NCI-H2227 treated with DMSO at 0.1 percent for 48 hours (cell line): Measurements from ENCODE around the gene LCA5.
"Not testable (repeated sequence)": the region's sequence is repeated elsewhere in the genome, so short reads cannot be mapped to it uniquely, and the experiment has no call there.

Source experiments
- DNase-seq: peaks from one replicate; lab custom pipeline; 2025; lab: John Stamatoyannopoulos, UW

LCA5 gene

DNA sequence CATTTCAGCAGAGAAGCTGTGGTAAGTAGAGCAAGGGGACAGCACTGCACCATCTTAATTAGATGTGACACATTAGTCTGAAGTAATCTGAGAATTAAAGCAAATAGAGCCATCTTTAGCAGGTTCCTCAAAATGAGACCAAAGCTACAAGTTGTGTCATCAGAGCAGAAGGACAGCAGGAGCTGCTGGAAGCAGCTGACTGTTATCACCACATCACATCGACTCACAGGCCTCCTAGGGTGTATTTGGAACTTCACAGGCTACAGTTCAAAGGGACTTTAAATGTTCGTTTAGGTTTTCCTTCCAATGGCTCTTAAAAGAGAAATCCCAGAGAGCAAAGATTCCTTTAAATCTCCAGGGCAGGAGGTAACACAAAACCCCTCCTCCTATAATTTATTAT lies 69.5 kb downstream of the LCA5 start:
- no peak for DNase-seq

DNA sequence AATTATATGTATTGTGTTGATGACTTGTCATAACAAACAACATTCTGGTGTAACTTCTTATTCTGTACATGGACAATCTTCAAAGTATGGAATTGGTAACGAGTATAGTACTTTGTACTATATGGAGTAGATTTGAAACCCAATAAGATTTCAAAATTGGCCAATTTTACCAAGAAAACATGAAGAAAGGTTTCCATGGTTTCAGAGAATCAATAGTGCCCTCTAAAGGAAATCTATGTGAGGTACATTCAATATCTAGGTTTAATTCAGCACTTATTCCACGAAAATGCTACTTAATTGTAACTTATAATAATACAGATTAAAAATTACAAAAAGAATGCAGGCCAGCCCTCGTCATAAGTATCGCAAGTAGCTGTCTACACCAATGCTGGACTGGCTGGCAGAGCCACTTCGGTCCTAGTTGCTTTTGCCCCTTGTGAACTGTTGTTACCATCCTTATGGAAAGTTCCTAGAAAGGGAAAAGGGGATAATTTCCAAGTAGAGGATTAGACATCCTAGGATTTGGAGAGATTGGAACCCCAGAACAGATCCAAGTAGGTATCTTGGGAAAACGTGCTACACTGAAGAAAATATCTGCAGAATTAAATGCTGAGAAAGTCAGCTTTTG lies 70.9 kb downstream of the LCA5 start:
- peak; percentile 22 for DNase-seq

DNA sequence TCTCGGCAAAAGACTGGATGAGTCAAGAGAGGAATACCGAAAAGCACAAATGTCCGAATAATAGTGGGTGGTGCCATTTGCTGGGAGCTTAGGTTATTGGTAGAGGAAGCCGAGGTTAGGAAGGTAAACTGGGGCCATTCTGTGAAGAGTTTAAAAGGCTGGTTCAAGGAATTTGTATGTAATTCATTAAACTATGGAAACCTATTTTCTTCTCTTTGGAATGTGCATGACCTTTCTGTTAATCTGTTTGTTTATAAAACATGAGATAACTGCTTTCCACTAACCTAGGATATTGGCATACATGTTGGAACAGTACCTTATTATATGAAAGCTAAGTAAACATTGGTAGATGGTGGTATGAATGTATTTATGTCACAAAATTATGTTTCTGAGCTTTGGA lies 71.8 kb downstream of the LCA5 start:
- no peak for DNase-seq

DNA sequence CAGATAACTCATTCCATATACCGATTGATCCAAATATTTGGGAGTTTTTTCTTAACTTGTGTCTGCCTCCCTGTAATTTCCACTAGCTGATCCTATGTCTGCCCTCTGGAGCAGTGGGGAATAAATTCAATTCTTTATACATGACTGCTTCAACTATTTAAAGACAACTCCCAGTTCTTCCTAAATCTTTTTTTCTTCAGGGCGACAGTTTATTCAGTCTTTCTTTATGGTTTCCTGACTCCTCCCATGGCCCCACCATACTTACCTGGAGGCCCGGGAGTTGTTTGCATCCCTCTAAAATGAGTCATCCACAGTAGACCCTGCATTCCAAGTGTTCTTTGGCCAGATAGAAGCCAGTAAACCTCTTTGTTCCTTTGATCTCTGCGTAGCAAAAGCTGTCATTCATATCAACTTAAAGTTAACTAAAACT lies 73.6 kb downstream of the LCA5 start:
- DNase-seq = no peak

DNA sequence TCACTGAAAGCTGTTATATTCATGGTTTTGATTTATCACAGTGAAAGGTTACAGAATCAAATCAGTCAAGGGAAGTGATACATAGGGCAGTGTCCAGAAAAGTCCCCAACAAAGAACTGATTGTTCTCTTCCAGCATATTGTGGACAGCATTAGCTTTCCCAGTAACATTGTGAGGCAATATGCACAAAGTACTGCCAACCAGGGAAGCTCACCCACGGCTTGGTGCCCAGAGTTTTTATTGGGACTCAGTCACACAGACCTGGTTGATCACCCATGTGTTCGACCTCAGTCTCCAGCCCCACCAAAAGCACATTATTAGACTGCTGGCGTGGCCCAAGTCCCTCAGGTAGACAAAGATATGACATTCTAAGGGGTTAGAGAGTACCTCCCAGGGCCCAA lies 76.0 kb downstream of the LCA5 start:
- no peak for DNase-seq

DNA sequence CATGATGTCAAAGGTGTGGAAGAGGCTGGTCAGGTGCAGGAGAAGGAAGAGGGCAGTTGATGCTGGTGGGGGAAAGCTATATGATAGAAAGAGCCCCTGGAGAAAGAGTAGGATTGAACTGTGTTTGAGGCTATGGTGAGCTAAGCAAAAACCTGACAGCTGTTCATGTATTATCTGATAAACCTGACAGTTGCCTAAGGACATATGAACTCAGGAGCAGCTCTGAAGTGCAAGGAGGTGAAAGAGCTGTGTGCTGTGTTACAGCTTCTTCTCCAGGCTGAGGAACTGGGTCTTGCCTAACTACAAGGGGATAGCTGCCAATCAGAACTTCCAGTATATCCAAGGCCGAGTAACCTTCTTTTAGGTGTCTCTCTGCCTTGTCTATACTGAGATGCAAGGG lies 81.8 kb downstream of the LCA5 start:
- DNase-seq = no peak

DNA sequence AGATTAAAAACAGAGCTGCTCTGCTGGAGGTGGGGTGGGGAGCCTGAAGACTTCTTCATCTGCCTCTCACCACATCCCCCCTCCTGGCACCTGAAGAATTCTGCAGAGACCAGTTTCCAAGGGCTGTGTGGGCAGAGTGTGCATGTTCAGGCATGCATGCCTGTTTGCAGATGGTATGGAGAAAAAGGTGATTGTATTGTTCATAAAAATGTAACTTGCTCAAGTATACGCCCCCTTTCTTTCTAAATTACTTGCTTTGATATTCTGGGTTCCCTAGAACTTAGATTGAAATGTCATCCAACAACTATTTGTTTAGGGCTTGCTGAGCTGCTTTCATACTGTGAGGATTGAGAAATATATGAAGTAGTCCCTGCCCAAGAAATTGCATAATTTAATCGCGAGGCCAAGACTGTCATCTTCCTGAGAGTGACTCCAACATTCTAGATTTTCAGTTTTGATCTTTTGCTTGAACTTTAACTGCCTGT lies 83.6 kb downstream of the LCA5 start:
- no peak for DNase-seq

DNA sequence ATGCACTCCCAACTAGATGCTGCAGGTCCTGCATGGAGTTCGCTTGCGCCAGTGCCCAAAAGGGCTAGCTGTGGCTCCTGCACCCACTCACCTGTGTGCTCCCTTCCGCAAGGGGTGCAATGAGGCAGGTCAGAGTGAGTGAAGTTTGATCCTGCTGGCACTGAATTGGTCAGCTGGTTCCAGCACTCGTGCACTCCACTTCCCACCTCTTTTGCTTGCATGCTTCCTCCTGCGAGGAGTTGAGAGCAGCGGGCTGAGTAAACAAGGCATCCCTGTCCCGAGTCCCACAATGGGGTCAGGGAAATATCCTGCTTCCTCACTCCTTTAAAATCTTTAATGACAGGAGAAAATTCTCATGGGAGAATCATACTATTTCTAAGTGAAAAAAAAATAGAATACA lies 86.2 kb downstream of the LCA5 start:
- DNase-seq = no peak

DNA sequence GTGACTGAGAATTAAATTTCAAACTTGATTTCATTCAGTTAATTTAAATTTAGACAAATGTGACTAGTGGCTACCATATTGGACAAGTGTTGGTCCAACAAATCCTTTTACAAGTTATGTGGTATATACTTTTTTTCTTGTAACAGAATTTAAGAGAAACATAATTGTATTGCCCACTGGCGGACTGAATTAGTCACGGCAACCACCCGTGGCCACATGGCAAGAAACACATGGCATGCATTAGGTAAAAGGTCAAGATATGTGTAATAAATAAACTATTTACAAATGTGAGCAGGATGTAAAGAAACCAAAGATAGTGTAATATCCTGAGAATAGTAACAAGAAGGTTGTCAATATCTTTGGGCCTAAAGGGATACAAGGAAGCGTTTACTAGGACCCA lies 91.2 kb downstream of the LCA5 start:
- no peak for DNase-seq

DNA sequence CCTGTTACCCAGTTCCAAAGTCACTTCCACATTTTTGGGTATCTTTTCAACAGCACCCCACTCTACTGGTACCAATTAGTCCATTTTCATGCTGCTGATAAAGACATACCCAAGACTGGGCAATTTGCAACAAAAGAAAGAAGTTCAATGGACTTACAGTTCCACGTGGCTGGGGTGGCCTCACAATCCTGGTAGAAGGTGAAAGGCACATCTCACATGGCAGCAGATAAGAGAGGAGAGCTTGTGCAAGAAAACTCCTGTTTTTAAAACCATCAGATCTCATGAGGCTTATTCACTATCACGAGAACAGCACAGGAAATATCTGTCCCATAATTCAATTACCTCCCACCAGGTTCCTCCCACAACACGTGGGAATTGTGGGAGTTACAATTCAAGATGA lies 93.4 kb downstream of the LCA5 start:
- DNase-seq = not testable (repeated sequence)

DNA sequence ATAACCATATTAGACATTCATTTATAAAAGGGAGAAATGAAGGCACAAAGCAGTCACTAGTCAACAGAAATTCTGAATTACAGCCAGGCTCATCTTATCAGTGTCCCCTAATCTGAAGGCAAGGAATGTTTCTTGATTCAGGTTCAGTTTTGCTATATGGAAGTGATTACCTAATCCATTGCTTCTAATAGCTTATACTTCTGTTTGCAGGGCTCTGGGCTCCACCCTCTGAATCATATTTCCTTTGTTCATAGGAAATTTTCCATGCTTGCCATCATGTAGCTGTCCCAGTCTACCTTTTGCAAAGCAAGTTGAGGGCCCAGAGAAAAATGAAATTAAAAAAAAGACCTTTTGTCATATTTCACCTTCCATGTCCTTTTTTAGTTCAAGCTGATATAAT lies 96.0 kb downstream of the LCA5 start:
- no peak for DNase-seq

DNA sequence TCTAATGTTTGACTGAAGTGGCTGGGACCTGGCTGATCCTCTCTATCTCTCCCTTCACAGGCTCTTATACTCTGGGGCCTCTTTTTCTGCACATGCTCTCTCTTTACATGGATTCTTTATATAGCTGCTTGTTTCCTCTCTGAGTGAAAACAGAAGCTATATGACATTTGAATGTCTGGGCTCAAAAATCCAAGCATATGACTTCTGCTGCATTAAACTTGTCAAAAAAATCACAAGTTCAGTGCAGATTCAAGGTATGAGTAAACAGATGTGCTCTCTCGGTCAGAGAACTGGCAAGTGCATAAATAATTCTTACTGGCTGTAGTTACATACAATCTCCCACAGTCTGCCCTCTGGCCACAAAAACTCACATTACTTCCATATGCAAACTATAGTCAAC lies 96.6 kb downstream of the LCA5 start:
- DNase-seq = no peak

DNA sequence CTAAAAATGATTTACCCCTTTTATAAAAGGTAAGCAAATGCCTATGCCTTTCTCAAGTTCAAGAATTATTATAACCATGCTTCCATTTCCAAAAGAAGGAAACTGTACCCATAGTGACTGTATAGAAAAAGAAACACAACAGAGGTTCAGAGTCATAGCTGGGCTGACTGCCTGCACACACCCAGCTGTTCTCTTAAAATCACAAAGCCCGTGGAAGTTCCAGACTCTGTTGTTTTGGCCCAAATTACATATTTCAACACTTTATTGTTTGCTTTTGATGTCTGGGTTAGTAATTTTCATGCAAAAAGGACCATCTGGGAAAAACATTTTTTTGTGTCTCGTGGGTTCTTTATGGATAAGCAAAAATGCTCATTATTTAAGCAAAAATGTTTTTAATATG lies 99.2 kb downstream of the LCA5 start:
- no peak for DNase-seq

DNA sequence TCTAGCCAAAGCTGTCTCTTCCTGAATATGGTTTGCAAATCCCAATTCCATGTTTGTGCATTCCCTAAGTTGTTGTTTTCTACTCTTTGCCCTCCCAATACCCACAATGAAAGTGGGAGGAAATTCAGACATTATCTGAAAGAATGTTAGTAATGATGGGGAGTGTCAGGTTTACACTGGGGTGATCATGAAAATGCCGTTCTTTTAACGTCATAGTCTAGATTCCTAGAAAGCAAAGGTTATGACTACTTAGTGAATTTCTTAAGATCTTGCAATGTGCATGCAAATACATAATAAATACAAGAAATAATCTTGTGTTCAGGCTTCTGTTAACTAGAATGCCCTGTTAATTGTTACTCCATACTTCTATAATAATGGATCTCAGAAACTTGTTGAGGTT lies 101.0 kb downstream of the LCA5 start:
- no peak for DNase-seq

DNA sequence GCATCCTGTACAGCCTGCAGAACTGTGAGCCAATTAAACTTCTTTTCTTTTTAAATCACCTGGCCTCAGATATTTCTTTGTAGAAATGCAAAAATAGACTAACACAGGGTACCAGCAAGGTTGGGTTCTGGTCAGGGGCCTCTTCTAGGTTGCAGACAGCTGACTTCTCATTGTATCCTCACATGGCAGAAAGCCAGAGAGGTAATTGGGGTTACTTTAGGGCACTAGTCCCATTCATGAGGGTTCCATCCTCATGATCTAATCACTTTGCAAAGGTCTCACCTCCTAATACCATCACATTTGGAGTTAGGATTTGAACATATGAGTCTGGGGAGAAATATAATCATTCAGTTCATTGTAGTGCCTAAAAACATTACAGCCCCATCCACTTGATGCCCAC lies 101.5 kb downstream of the LCA5 start:
- no peak for DNase-seq
